Gastrocnemius medialis (tissue), 4 donors: ENCODE results near the gene SGCD.

Experiments
- POLR2A ChIP-seq, 2 donors: fragments of 450-650 bp; IDR thresholded peaks; one replicate each; pipeline ENCODE4 v1.6.1; 2017; ENCODE audit warnings: antibody characterized with exemption in 2 of 2, mild to moderate bottlenecking in 2 of 2, moderate library complexity in 2 of 2
- TF ChIP-seq, protein P1 (sequence below), 5 experiments: fragments of 450-650 bp in 3 of 5; fragments of 200-600 bp in 2 of 5; sonication (generic) in 2 of 5; IDR thresholded peaks in 4 of 5; conservative IDR thresholded peaks in 1 of 5; 1 replicate in 4 of 5; 2 replicates in 1 of 5; pipeline ENCODE4 v1.5.1; 2016 to 2019; ENCODE audit warnings: antibody characterized with exemption in 5 of 5, mild to moderate bottlenecking in 3 of 5, moderate library complexity in 3 of 5

DNA sequence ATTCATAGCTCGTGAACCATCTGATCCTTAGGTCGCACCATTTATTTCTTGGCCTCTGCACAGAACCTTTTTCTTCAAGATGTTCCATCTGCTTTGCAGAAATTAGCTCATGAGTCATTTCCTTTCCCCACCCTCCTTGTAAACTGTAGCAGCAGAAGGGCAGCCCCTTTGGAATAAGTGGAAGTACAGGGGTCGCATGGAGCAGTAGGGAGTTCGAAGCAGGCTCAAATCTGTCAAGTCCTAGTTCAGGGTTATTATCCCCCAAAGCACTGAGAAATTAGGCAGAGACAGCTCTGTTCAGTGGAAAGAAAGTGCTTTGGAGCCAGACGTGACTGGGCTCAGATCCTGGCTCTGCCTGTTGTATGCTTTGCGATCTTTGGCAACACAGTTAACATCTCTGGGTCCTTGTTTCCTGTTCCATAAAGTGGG is 84.2 kb downstream of the SGCD start:
- TF ChIP-seq, protein P1, sequence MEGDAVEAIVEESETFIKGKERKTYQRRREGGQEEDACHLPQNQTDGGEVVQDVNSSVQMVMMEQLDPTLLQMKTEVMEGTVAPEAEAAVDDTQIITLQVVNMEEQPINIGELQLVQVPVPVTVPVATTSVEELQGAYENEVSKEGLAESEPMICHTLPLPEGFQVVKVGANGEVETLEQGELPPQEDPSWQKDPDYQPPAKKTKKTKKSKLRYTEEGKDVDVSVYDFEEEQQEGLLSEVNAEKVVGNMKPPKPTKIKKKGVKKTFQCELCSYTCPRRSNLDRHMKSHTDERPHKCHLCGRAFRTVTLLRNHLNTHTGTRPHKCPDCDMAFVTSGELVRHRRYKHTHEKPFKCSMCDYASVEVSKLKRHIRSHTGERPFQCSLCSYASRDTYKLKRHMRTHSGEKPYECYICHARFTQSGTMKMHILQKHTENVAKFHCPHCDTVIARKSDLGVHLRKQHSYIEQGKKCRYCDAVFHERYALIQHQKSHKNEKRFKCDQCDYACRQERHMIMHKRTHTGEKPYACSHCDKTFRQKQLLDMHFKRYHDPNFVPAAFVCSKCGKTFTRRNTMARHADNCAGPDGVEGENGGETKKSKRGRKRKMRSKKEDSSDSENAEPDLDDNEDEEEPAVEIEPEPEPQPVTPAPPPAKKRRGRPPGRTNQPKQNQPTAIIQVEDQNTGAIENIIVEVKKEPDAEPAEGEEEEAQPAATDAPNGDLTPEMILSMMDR (IDR thresholded peaks at IDR 0.05 in 4 of 5, conservative IDR thresholded peaks at IDR 0.05 in 1 of 5), result no peak
- TF ChIP-seq POLR2A (IDR thresholded peaks at IDR 0.05), result no peak
